GM12892 (cell line): ENCODE results near the gene EPN1.

ENCODE experiments used
- POLR2A ChIP-seq: IDR thresholded peaks from 2 replicates; pipeline ENCODE4 v1.6.1; 2011; ENCODE audit warnings: low read depth, low read length, control low read depth
- POLR2AphosphoS5 ChIP-seq: IDR thresholded peaks from 2 replicates; pipeline ENCODE4 v1.6.1; 2011; ENCODE audit warnings: low read depth, low read length, control low read depth
- TAF1 ChIP-seq: IDR thresholded peaks from 2 replicates; pipeline ENCODE4 v1.6.1; 2011; ENCODE audit warnings: low read depth, mild to moderate bottlenecking, control low read depth, low read length, borderline replicate concordance

DNA sequence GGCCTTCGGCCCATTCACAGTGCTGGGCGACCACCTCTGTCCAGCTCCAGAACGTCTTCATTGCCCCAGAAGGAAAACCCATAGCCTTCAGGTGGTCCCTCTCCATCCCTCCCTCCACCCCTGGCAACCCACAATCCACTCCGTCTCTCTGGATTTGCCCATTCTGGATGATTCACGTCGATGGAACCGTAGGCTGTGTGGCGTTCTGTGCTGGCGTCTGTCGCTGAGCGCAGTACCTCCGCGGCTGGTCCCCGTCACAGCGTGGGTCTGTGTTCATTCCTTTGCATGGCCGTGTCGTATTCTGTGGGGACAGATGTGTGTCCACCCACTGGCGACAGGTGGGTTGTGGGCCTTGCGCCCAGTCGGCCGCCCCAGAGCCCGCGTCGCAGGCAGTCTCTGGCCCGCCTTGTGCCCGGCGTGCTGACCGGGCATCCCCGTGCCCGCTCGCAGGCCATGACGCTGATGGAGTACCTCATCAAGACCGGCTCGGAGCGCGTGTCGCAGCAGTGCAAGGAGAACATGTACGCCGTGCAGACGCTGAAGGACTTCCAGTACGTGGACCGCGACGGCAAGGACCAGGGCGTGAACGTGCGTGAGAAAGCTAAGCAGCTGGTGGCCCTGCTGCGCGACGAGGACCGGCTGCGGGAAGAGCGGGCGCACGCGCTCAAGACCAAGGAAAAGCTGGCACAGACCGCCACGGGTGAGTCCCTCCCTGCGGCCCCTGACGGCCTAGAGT is 10.1 kb downstream of the EPN1 start:
- TF ChIP-seq POLR2A (no peak; the same call in 1 of the 2 replicates), POLR2AphosphoS5 (0 out of 2 replicates have a peak, but pooled peaks have one; percentile 15), TAF1 (no peak)
